SK-N-SH treated with all-trans-retinoic acid at 6 μM for 48 hours (cell line): ENCODE results near the gene ADCY1.

Experiments
- OSR1 ChIP-seq: fragments of 250-450 bp; sonication (Bioruptor Pico); IDR thresholded peaks from 2 replicates; pipeline ENCODE4 v1.8.0; 2022; ENCODE audit warnings: moderate library complexity, mild to moderate bottlenecking, inconsistent platforms
- RARB ChIP-seq: fragments of 250-450 bp; sonication (Bioruptor Pico); IDR thresholded peaks from 2 replicates; pipeline ENCODE4 v1.8.0; 2021; ENCODE audit warnings: mild to moderate bottlenecking, moderate library complexity
- ZFP3 ChIP-seq: fragments of 250-450 bp; sonication (Bioruptor Pico); IDR thresholded peaks from 2 replicates; pipeline ENCODE4 v1.5.0; 2020; ENCODE audit warnings: mild to moderate bottlenecking, moderate library complexity
- ZNF565 ChIP-seq: fragments of 450-650 bp; formaldehyde crosslinking; conservative IDR thresholded peaks from 2 replicates; pipeline ENCODE4 v1.5.0; 2020; ENCODE audit warnings: low read depth, mild to moderate bottlenecking, moderate library complexity
- ZNF70 ChIP-seq: fragments of 450-650 bp; formaldehyde crosslinking; IDR thresholded peaks from 2 replicates; pipeline ENCODE4 v1.5.0; 2020; ENCODE audit warnings: mild to moderate bottlenecking, moderate library complexity
- TF ChIP-seq, protein P1 (sequence below): fragments of 250-450 bp; sonication (Bioruptor Pico); IDR thresholded peaks from 2 replicates; pipeline ENCODE4 v1.8.0; 2020; ENCODE audit warnings: mild to moderate bottlenecking, moderate library complexity, borderline replicate concordance
- TF ChIP-seq, protein P2 (sequence below): fragments of 250-450 bp; sonication (Bioruptor Pico); IDR thresholded peaks from 2 replicates; pipeline ENCODE4 v1.5.1; 2020; ENCODE audit warnings: low read depth, mild to moderate bottlenecking, moderate library complexity

GRCh38 chr7:45699726-45700390 is 125.7 kb downstream of the ADCY1 start:
- TF ChIP-seq, protein P1, sequence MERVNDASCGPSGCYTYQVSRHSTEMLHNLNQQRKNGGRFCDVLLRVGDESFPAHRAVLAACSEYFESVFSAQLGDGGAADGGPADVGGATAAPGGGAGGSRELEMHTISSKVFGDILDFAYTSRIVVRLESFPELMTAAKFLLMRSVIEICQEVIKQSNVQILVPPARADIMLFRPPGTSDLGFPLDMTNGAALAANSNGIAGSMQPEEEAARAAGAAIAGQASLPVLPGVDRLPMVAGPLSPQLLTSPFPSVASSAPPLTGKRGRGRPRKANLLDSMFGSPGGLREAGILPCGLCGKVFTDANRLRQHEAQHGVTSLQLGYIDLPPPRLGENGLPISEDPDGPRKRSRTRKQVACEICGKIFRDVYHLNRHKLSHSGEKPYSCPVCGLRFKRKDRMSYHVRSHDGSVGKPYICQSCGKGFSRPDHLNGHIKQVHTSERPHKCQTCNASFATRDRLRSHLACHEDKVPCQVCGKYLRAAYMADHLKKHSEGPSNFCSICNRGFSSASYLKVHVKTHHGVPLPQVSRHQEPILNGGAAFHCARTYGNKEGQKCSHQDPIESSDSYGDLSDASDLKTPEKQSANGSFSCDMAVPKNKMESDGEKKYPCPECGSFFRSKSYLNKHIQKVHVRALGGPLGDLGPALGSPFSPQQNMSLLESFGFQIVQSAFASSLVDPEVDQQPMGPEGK (CRISPR knock-in tag): no peak
- TF ChIP-seq ZNF70 (no peak), OSR1 (no peak), ZFP3 (CRISPR knock-in tag) (no peak), ZNF565 (CRISPR knock-in tag) (no peak), RARB (CRISPR knock-in tag) (no peak)
- TF ChIP-seq, protein P2, sequence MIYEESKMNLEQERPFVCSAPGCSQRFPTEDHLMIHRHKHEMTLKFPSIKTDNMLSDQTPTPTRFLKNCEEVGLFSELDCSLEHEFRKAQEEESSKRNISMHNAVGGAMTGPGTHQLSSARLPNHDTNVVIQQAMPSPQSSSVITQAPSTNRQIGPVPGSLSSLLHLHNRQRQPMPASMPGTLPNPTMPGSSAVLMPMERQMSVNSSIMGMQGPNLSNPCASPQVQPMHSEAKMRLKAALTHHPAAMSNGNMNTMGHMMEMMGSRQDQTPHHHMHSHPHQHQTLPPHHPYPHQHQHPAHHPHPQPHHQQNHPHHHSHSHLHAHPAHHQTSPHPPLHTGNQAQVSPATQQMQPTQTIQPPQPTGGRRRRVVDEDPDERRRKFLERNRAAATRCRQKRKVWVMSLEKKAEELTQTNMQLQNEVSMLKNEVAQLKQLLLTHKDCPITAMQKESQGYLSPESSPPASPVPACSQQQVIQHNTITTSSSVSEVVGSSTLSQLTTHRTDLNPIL: no peak
